ENCODE results near the gene TMEM232. TPM values are rescaled to one million over a fixed set of nuclear protein-coding genes. Genes with fewer than 3 reads are reported as not detected.

TMEM232 gene
- total RNA-seq, 1 experiment from 2014 or later: 1.6 TPM

- H4K8ac ChIP-seq (replicated peaks; ENCODE audit: insufficient read length, low read depth, low read length): no peak overlapping the region
- no peak for DNase-seq
- no peaks in the 10 kb centered on the region for H3K79me1 ChIP-seq (ENCODE audit: insufficient read depth, low read depth, low read length, poor library complexity, severe bottlenecking)
- H2BK20ac ChIP-seq (ENCODE audit: low read depth, low read length, poor library complexity, severe bottlenecking): no peak overlapping the region
- no peak overlapping the region for H2BK15ac ChIP-seq (ENCODE audit: low read depth, low read length)
- H3K27ac ChIP-seq (ENCODE audit: insufficient read length, low read depth, low read length): no peak overlapping the region
- H3K4me1 Mint-ChIP-seq: no peaks in the 10 kb centered on the region
- H3K23ac ChIP-seq (ENCODE audit: insufficient read length, low read depth, low read length): no peak overlapping the region
- no peak overlapping the region for H3K4ac ChIP-seq (ENCODE audit: low read depth, low read length)
- no peak overlapping the region for H2BK120ac ChIP-seq (ENCODE audit: low read depth, low read length, poor library complexity, severe bottlenecking)
- H3K27me3 ChIP-seq (ENCODE audit: insufficient read depth, low read length): no peaks in the 10 kb centered on the region
- no peak overlapping the region for H4K5ac ChIP-seq (ENCODE audit: insufficient read length, low read depth, low read length)
- no peak overlapping the region for H3K4me2 ChIP-seq (ENCODE audit: insufficient read depth, insufficient read length, low read length)
- no peaks in the 10 kb centered on the region for H3K9me3 Mint-ChIP-seq
- no peaks in the 10 kb centered on the region for H3K9me3 ChIP-seq (ENCODE audit: control insufficient read depth, low read depth, low read length)
- no peak overlapping the region for H3K9ac ChIP-seq (ENCODE audit: extremely low read depth, insufficient read length, low read length)
- H4K20me1 ChIP-seq (ENCODE audit: control insufficient read depth, insufficient read depth, insufficient read length): no peaks in the 10 kb centered on the region
- no peaks in the 10 kb centered on the region for H3K36me3 Mint-ChIP-seq (ENCODE audit: insufficient read depth in 1 of 3, low read depth in 3 of 3)
- no peak overlapping the region for H4K91ac ChIP-seq (ENCODE audit: insufficient read length, low read depth, low read length)
- no peaks in the 10 kb centered on the region for H3K27me3 Mint-ChIP-seq (ENCODE audit: low read depth)
- H2BK5ac ChIP-seq (ENCODE audit: insufficient read length, low read length): no peak overlapping the region
- no peaks in the 10 kb centered on the region for H3K4me1 ChIP-seq (ENCODE audit: insufficient read depth, low read length)
- no peak overlapping the region for H3K56ac ChIP-seq (ENCODE audit: insufficient read length, low read depth, low read length)
- H3K18ac ChIP-seq (ENCODE audit: insufficient read length, low read depth, low read length): no peak overlapping the region
- no peak overlapping the region for H2AK5ac ChIP-seq (ENCODE audit: insufficient read length, low read length)
- H2BK12ac ChIP-seq (ENCODE audit: insufficient read length, low read depth, low read length): no peak overlapping the region
- no peak overlapping the region for H3T11ph ChIP-seq (ENCODE audit: low read length)
- no peak overlapping the region for H3K27ac Mint-ChIP-seq
- no peak for TF ChIP-seq CTCF (conservative IDR thresholded peaks at IDR 0.05)
- no peaks in the 10 kb centered on the region for H3K23me2 ChIP-seq (ENCODE audit: insufficient read length, low read depth, low read length, poor library complexity, severe bottlenecking)
- H3K14ac ChIP-seq (ENCODE audit: insufficient read depth, low read length): no peak overlapping the region
- no peaks in the 10 kb centered on the region for H3K79me2 ChIP-seq (ENCODE audit: insufficient read depth, low read length)
- H3K4me3 Mint-ChIP-seq: no peak overlapping the region
- H2AFZ ChIP-seq (ENCODE audit: low read length): no peak overlapping the region
Observed at GRCh38 chr5:110705349-110705748, 21.1 kb downstream of the TMEM232 start.

All from H9 (cell line).